ENCODE data around the gene INSYN1.
"Not testable (repeated sequence)": the region's sequence is repeated elsewhere in the genome, so short reads cannot be mapped to it uniquely, and the experiment has no call there.

The INSYN1 gene

GRCh38 chr15:73785256-73786014 lies 32.3 kb upstream of the INSYN1 start:
- H3K4me3 Mint-ChIP-seq, H3K9me3 Mint-ChIP-seq: not testable (repeated sequence)

DNA sequence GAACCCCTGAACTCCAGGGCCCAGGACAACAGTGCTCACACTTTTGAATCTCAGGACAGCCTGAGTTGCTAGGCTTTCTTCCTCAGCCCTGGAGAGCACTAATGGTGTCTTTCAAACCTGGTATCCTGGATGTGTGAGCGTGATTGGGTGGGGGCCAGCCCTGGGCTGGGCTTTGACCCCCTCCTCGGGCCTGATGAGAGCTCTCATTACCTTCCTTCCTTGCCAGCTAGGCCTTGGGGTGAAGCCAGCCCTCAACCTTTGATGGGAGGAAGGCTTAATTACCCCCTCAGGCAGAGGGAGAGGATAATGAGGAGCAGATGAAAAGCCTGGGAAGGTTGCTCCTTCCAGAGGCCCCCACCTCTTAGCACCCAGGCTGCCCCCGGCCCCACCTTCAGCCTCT lies 31.1 kb upstream of the INSYN1 start:
- H3K4me1 Mint-ChIP-seq: no peaks in the 10 kb centered on the region
- no peaks in the 10 kb centered on the region for H3K27me3 Mint-ChIP-seq
- H3K36me3 Mint-ChIP-seq (ENCODE audit: low read depth): no peaks in the 10 kb centered on the region
- no peak overlapping the region for H3K27ac Mint-ChIP-seq
- H3K9me3 Mint-ChIP-seq: no peaks in the 10 kb centered on the region
- ATAC-seq (no peak), DNase-seq (no peak)
- H3K4me3 Mint-ChIP-seq: no peak overlapping the region

More at GRCh38 chr15:73785256-73786014, 32.3 kb upstream of the INSYN1 start:
- H3K27ac Mint-ChIP-seq; ATAC-seq; H3K4me1 Mint-ChIP-seq; DNase-seq; H3K36me3 Mint-ChIP-seq (ENCODE audit: low read depth); H3K27me3 Mint-ChIP-seq: not testable (repeated sequence)

DNA sequence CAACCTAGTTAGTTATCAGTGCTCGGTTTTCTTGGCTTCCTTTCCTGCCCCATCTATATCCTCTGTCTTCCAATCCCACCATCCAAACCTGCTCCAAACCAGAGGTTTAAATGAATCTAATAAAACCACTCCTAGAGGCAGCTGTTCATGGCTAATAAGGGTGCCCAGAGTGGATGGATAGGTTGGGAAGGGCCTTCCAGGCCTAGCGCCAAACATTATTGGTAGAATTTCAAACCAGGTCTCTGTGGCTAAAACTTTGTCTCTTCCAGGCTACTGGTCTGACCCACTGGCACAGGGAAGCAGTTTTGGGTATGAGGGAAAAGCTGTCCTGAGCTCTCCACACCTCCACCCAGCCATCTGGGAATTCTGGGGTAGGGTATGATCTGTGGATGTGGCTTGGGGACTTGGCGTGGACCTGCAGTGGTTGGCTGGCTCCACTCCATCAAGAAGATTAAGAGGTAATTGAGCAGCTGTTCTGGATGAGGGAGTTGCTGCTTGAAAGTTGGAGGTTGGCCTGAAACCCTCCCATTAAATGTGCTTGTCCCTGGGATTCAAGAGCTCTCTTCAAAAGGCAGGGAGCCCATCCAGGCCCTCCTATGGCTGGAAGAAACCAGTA lies 29.3 kb upstream of the INSYN1 start:
- no peak for ATAC-seq
- Mint-ChIP-seq H3K36me3 (ENCODE audit: low read depth) (no peaks in the 10 kb centered on the region), H3K9me3 (no peaks in the 10 kb centered on the region), H3K4me3 (no peak overlapping the region), H3K4me1 (no peaks in the 10 kb centered on the region), H3K27me3 (no peaks in the 10 kb centered on the region), H3K27ac (no peak overlapping the region)
- DNase-seq: no peak

DNA sequence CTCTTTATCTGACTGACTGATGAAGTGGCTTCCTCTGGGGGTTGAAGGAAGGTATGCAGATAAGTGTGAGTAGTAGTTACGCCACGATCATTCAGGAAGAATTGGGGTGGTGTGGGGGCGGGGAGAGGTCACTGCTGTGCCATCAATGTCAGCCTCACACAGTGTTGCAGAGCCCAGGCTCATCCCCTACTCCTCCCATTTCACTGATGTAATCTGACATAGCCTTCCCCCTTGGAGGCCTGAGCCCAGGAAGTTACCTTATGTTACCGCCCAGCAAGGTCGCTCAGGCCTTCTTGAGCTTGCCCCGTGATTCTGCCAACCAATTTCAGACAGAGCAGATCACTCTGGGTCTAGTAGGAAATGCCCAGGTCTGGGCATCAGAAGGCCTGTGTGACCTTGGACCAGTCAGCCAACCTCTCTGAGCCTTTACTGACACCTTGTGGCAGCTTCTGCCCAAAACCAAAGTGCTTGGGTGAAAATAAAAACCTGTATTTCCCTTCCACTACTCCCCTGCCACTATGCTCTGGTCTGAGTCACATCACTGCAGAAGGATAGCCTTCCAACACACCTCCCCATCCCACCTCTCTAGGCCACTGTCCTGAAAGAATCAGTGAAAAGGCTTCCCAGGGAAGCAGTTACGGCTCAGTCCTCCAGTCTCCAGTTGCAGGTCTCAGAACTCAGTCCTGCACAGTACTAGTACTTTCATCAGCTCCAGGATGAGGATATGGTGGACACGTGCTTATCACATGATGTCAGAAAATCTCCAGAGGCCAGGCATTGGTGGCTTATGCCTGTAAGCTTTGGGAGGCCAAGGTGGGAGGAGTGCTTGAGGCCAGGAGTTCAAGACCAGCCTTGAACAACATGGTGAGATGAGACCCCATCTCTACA lies 28.1 kb upstream of the INSYN1 start:
- no peaks in the 10 kb centered on the region for H3K4me1 Mint-ChIP-seq
- DNase-seq (no peak), ATAC-seq (peak; percentile 25)
- no peaks in the 10 kb centered on the region for H3K9me3 Mint-ChIP-seq
- H3K27ac Mint-ChIP-seq: no peak overlapping the region
- no peak overlapping the region for H3K4me3 Mint-ChIP-seq
- H3K36me3 Mint-ChIP-seq (ENCODE audit: low read depth): no peaks in the 10 kb centered on the region
- H3K27me3 Mint-ChIP-seq: no peaks in the 10 kb centered on the region

- Mint-ChIP-seq H3K4me1 (no peaks in the 10 kb centered on the region), H3K27me3 (no peaks in the 10 kb centered on the region), H3K9me3 (no peaks in the 10 kb centered on the region), H3K27ac (no peak overlapping the region), H3K36me3 (ENCODE audit: low read depth) (no peaks in the 10 kb centered on the region), H3K4me3 (no peak overlapping the region)
- DNase-seq (no peak), ATAC-seq (no peak)
Observed at GRCh38 chr15:73779974-73780373, 26.8 kb upstream of the INSYN1 start.

DNA sequence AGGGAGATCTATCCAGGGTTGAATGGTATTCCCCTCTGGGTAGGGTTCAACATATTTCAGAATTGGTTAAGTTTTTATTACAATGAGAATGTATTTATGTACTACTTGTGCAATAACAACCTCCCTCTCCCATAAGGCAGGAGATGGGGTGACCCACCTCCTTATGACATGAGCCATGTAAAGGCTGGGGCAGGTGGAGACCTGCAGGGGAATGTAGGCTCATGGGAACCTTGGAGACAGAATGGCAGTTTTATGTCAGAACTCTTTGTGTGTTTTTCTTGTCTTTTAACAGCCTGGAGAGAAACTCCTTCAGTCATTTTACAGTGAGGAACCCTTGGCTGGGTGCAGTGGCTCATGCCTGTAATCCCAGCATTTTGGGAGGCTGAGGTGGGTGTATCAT lies 24.6 kb upstream of the INSYN1 start:
- ATAC-seq (no peak), DNase-seq (no peak)
- H3K36me3 Mint-ChIP-seq (ENCODE audit: low read depth): no peaks in the 10 kb centered on the region
- H3K9me3 Mint-ChIP-seq: no peaks in the 10 kb centered on the region
- H3K4me1 Mint-ChIP-seq: no peaks in the 10 kb centered on the region
- H3K27ac Mint-ChIP-seq: no peak overlapping the region
- no peak overlapping the region for H3K4me3 Mint-ChIP-seq
- peaks cover 3% of the 10 kb centered on the region for H3K27me3 Mint-ChIP-seq

DNA sequence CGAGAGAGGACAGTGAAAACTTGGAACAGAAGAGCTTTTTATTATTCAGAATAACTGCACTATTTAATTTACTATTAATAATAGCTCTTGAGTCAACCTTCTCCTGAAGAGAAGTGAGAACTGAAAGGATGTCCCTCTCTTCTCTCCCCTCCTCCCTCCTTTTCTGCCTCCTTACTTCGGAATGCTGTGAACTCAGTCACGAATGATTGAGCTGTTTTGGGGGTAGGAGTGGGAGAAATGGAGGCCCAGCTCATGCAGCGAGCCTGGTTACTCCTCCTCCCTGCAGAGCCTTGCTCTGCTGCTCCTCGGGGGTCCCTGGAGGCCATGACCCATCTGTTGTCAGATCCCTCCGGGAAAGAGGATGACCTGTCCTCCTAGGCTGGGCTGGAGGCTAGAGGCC lies 20.3 kb upstream of the INSYN1 start:
- Mint-ChIP-seq H3K9me3 (no peaks in the 10 kb centered on the region), H3K4me3 (no peak overlapping the region), H3K27ac (no peak overlapping the region), H3K36me3 (ENCODE audit: low read depth) (no peaks in the 10 kb centered on the region), H3K4me1 (no peaks in the 10 kb centered on the region), H3K27me3 (peaks cover 11% of the 10 kb centered on the region)
- no peak for DNase-seq
- no peak for ATAC-seq

- peaks cover 17% of the 10 kb centered on the region for H3K27me3 Mint-ChIP-seq
- no peak overlapping the region for H3K4me3 Mint-ChIP-seq
- H3K4me1 Mint-ChIP-seq: no peaks in the 10 kb centered on the region
- no peaks in the 10 kb centered on the region for H3K9me3 Mint-ChIP-seq
- H3K27ac Mint-ChIP-seq: no peak overlapping the region
- ATAC-seq: no peak
- no peak for DNase-seq
- H3K36me3 Mint-ChIP-seq (ENCODE audit: low read depth): no peaks in the 10 kb centered on the region
Observed at GRCh38 chr15:73771385-73772045, 18.4 kb upstream of the INSYN1 start.

DNA sequence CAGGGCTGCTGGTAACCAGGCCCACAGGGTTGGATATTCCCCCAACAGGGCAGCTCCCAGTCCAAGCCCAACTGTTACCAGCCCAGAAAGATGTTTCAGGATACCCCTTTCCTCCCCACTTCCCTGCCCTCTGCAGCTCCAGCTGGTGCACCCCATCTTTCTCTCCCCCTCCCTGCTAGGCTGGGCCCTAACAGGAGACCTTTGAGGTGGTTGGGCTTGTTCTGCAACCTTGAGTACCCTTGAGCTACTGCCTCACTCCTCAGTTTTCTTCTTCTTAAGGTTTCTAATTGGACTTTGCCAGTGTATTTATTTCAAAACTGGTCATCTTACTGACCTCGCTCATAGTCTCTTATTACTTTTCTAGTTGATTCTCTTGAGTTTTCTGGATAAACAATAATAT lies 16.9 kb upstream of the INSYN1 start:
- ATAC-seq (no peak), DNase-seq (no peak)
- Mint-ChIP-seq H3K36me3 (ENCODE audit: low read depth) (no peaks in the 10 kb centered on the region), H3K4me3 (no peak overlapping the region), H3K4me1 (no peaks in the 10 kb centered on the region), H3K9me3 (no peaks in the 10 kb centered on the region), H3K27ac (no peak overlapping the region), H3K27me3 (peaks cover 21% of the 10 kb centered on the region)

DNA sequence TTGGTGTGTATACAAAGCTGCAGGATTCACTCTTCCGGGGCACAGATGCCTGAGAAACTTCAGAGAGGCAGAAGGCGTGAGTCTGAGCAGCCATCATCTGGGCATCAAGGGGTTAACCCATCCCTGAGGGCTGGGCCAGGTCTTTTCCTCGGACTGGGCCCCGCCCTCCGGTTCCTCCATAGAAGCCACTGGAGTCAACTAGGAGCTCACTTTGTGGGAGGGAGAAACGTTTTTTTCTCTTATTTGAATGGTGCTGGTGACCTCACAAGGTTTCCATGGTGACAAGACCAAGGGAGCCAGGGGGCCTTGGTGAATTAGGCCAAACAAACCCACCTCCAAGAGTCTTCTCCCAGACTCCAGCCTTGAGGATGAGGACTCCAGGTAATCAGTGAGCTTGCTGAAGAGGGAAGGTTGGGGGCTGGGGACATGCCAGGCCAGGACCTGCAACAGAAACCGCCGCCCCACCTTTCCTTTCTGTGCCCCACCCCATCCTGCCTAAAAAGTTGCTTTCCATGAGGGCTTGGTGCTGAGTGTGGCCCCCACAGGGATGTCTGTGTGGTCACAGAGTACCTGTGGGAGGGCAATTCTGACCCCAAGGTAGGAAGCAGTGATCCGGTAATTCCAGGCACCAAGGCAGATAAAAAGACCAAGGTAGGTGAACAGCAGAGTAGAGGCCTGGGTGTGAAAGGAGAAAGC lies 14.8 kb upstream of the INSYN1 start:
- Mint-ChIP-seq H3K27ac (no peak overlapping the region), H3K27me3 (peaks cover 21% of the 10 kb centered on the region), H3K9me3 (no peaks in the 10 kb centered on the region), H3K36me3 (ENCODE audit: low read depth) (no peaks in the 10 kb centered on the region), H3K4me1 (no peaks in the 10 kb centered on the region), H3K4me3 (no peak overlapping the region)
- no peak for DNase-seq
- no peak for ATAC-seq

GRCh38 chr15:73766598-73766997 lies 13.4 kb upstream of the INSYN1 start:
- H3K4me3 Mint-ChIP-seq: no peak overlapping the region
- no peak overlapping the region for H3K27ac Mint-ChIP-seq
- H3K9me3 Mint-ChIP-seq: no peaks in the 10 kb centered on the region
- peaks cover 21% of the 10 kb centered on the region for H3K27me3 Mint-ChIP-seq
- H3K4me1 Mint-ChIP-seq: no peaks in the 10 kb centered on the region
- no peaks in the 10 kb centered on the region for H3K36me3 Mint-ChIP-seq (ENCODE audit: low read depth)
- DNase-seq (no peak), ATAC-seq (no peak)

DNA sequence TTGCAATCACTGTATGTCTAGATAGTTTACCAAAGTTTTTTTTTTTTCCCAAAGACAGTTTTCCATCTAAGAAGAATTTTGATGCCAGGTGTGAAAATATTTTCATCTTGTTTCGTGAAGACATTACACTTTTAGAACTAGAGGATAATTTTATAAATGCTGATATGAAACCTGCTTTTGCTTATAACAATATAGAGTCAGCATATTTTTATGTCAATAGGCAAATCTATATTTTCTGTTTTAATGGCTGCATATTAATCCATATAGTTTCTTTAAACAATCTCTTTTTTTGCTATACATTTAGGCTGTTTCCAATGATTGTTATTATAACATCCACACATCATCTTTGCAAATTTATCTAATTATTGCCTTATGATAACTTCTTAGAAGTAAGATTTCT lies 12.6 kb upstream of the INSYN1 start:
- H3K4me3 Mint-ChIP-seq: no peak overlapping the region
- ATAC-seq: no peak
- H3K9me3 Mint-ChIP-seq: no peaks in the 10 kb centered on the region
- H3K27me3 Mint-ChIP-seq: peaks cover 16% of the 10 kb centered on the region
- no peaks in the 10 kb centered on the region for H3K4me1 Mint-ChIP-seq
- H3K36me3 Mint-ChIP-seq (ENCODE audit: low read depth): no peaks in the 10 kb centered on the region
- no peak for DNase-seq
- no peak overlapping the region for H3K27ac Mint-ChIP-seq

DNA sequence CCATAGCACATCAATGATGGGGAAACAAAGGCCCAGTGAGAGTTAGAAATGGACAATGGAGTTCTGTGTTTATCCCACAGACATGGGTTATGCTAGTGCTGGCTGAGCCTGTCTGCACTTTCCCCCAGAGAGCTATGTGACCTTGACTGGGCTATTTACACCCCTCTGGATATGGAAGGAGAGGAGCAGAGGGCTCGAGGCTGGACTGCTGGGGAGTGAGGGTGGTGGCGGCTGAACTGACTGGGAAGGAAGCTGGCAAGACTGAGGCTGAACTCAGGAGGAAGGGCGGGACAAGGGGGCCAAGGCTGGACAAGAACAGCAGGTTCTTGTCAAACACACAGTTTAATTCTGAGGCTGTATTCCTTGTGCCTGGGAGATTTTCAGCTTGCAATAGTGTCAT lies 10.8 kb upstream of the INSYN1 start:
- Mint-ChIP-seq H3K27ac (no peak overlapping the region), H3K27me3 (peaks cover 13% of the 10 kb centered on the region), H3K4me1 (no peaks in the 10 kb centered on the region), H3K36me3 (ENCODE audit: low read depth) (no peaks in the 10 kb centered on the region), H3K9me3 (no peaks in the 10 kb centered on the region), H3K4me3 (no peak overlapping the region)
- DNase-seq (no peak), ATAC-seq (no peak)
